Globus pallidus (tissue), 1 donor: ENCODE measurements around the gene TERT.
"Not testable (repeated sequence)": the region's sequence is repeated elsewhere in the genome, so short reads cannot be mapped to it uniquely, and the experiment has no call there.

Experiments used
- DNase-seq: peaks from one replicate; pipeline ENCODE4 v3.0.0-alpha.2; 2015; ENCODE audit warnings: low spot score

The TERT gene

GRCh38 chr5:1278656-1279442 is 16.0 kb downstream of the TERT start:
- DNase-seq, result no peak

- DNase-seq, result no peak
Observed at GRCh38 chr5:1278216-1278615, 16.7 kb downstream of the TERT start.

- DNase-seq, result no peak
Observed at GRCh38 chr5:1277781-1278180, 17.1 kb downstream of the TERT start.

- no peak for DNase-seq
Observed at GRCh38 chr5:1277331-1277730, 17.5 kb downstream of the TERT start.

- no peak for DNase-seq
Observed at GRCh38 chr5:1276930-1277329, 17.9 kb downstream of the TERT start.

- not testable (repeated sequence) for DNase-seq
Observed at GRCh38 chr5:1275397-1276391, 19.2 kb downstream of the TERT start.

DNA sequence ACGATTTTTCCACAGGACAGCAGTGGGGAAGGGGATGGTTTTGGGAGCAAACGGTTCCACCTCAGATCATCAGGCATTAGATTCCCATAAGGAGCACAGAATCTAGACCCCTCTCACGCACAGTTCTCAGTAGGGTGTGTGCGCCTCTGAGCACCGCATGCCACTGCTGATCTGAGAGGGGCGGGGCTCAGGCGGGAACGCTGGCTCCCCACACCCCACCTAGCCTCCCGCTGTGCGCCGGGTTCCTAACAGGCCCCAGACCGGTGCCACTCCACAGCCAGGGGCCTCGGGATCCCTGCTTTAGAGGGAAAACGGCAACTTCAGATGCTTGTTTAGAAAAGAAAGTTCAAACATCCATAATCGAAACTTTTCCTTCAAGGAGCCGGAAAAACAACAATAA is 20.4 kb downstream of the TERT start:
- DNase-seq, result no peak

DNA sequence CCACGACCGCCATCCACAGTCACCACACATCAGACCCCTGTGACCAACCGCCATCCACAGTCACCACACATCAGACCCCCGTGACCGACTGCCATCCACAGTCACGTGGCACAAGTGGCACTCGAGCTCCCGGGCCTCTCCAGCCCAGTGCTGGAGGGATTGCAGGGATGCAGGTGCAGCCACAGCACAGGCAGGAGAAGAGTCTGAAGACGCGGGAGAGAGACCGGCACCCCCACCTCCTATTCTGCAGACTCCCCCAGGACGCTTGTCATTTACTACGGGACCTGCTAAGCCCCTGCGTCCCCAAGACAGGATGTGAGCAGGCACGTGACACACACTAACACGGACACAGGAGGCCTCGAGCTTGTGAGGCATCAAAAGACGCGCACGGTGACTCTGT is 21.1 kb downstream of the TERT start:
- DNase-seq, result no peak

DNA sequence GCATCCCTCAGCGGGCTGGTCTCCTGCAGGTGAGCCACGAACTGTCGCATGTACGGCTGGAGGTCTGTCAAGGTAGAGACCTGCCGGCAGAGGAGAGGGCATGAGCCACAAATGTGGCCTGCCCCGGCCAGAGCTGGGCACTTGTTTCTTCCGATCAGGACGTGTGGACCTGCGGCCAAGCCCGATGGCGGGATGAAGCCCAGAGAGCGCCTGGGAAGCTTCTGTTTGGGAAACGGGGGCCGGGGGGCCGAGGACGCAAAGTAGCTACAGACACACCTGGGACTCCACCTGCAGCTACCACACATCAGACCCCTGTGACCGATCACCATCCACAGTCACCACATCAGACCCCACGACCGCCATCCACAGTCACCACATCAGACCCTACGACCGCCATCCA is 22.7 kb downstream of the TERT start:
- DNase-seq, result no peak

- DNase-seq, result no peak
Observed at GRCh38 chr5:1270933-1271914, 23.6 kb downstream of the TERT start.

- no peak for DNase-seq
Observed at GRCh38 chr5:1270426-1270825, 24.4 kb downstream of the TERT start.

DNA sequence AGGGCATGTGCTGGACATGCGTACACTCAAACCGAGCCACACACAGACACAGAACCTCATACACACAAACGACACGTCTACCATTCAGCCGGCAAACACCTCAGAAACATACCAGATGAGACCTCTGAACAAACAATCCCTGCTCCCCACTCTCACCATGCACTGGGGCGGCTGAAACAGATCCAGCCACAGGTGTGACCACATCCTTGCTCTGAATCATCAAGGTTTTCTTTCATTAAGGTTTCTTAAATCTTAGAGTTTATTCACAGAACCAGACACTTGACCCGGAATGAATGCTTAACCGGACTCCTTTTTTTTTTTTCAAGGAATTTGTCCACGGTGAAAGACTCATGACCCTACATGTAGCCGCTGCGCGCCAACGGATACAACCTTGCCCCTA is 26.2 kb downstream of the TERT start:
- DNase-seq, result no peak

DNA sequence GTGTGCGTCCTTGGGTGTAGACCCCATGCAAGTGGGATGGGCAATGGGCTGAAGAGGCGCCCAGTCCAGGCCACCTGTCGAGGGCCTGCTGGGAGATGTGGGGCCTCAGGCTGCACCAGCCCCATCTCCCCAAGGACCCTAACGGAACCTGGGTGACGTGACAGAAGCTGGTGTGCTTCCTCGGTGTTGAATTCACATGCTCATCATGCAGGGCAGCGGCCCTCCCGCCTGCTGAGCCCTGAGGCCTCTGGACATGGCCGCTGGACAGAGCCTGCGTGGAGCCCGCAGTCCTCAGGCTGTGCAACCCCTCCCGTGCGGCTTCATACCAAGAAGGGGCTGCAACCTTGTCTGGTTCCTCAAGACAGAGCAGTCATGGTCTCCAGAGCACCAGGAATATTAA is 26.8 kb downstream of the TERT start:
- DNase-seq, result no peak

DNA sequence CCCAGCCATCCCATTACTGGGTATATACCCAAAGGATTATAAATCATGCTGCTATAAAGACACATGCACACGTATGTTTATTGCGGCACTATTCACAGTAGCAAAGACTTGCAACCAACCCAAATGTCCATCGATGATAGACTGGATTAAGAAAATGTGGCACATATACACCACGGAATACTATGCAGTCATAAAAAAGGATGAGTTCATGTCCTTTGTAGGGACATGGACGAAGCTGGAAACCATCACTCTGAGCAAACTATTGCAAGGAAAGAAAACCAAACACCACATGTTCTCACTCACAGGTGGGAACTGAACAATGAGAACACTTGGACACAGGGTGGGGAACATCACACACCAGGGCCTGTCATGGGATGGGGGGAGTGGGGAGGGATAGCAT is 27.4 kb downstream of the TERT start:
- DNase-seq, result not testable (repeated sequence)

DNA sequence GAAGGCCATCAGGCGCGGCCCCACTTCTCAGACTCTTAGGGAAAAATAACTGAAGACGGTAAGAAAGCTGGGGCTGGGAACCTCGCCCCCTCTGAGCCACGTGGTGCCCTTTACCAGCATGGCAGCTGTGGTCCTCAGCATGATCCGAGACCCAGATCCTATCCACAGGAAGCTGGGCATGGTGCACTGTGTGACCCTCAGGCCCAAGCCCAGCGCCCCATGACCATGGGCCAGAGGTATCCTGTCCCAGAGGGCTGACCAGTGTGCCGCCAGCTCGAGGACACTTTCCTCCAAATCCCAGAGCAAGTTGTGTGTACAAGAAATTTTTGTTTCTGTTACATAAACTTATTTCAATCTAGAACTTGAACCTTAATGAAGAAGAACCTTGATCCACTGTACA is 28.1 kb downstream of the TERT start:
- no peak for DNase-seq

GRCh38 chr5:1265461-1266455 is 29.1 kb downstream of the TERT start:
- no peak for DNase-seq

DNA sequence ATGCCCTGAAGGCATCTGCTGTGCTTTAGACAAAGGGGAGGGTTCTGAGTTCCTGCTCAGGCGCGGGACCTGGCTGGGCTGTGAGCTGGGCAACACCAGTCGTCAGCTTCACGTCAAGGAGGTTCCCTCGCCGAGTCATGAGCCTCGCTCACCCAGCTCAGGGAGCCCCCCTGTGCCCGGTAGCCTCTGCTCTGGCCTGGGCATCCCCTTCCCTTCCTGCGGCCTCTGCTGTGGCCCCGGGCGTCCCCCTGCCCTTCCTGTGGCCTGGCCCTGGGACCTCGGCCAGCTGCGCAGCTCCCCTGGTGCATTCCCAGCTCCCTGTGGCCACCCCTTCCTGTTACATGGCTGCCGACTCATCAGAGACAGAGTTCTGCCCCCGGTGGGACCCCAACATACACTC is 29.8 kb downstream of the TERT start:
- no peak for DNase-seq

- DNase-seq, result no peak
Observed at GRCh38 chr5:1264211-1264610, 30.7 kb downstream of the TERT start.

DNA sequence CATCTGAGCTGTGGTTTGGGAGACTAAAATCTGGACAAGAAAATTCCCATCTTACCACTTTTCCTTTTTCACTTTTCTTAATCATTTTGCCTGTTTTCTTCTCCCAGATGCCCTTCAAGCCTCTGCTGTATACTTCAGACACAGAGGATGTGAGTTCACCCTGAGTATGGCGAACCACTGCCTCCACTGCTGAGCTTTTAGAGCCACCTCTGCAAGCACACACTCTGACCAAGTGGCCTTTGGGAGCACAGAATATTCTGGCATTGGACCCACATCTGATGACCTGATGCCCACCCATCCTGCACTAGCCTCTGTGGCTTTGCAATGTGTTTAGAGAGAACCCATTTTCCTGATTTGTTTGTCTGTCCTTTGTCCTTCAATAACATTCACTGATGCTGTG is 32.5 kb downstream of the TERT start:
- DNase-seq, result no peak

DNA sequence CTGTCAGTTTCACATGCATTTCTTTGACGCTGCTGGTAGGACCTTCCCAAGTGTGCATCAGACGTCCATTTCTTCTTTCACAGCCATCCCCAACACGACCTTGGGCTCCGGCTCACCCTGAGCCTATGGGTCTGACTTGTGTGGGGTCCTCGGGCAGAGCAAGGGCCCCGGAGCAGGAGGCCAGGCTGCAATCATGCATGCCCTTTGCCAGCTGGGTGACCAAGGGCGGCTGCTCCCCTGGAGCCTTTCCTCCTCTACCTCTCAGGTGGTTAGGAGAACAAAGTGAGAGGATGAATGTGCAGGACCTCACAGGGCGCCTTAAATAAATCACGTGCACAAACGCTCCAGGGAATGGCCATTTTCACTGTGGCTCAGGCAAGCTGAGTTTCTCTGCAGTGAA is 33.2 kb downstream of the TERT start:
- DNase-seq, result no peak
